OCI-LY7 (cell line): ENCODE measurements around the gene ARHGEF10L.

ENCODE experiments used
- EZH2phosphoT487 ChIP-seq: fragments of 200-600 bp; sonication (generic); IDR thresholded peaks from 2 replicates; pipeline ENCODE4 v1.6.1; 2018; ENCODE audit warnings: low read depth, borderline replicate concordance, mild to moderate bottlenecking, mixed run types, antibody characterized with exemption, low read length, moderate library complexity, mixed read lengths
- TF ChIP-seq, protein P1 (sequence below): fragments of 200-600 bp; sonication (generic); conservative IDR thresholded peaks from 2 replicates; pipeline ENCODE4 v1.5.1; 2014; ENCODE audit warnings: mild to moderate bottlenecking, antibody characterized with exemption, low read length, moderate library complexity, mixed read lengths

DNA sequence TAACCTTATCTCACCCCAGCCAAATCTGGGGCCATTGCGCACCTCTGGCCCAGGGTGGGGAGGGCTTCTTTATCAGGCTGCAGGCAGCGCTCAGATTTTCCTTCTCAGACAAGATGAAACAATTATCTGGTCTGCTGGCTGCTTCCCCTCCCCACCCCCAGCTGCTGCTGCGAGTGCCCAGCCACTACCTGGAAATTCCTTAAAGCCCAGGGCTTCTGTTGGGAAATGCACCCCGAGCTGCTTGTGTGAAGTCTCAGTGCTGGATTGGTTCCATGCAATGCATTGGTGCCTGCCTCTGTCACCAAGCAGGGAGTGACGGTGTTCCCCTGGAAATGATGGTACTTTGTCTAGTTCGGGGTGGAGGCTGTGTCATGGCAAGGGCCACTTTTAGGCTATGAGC lies 197.1 kb downstream of the ARHGEF10L start:
- TF ChIP-seq, protein P1, sequence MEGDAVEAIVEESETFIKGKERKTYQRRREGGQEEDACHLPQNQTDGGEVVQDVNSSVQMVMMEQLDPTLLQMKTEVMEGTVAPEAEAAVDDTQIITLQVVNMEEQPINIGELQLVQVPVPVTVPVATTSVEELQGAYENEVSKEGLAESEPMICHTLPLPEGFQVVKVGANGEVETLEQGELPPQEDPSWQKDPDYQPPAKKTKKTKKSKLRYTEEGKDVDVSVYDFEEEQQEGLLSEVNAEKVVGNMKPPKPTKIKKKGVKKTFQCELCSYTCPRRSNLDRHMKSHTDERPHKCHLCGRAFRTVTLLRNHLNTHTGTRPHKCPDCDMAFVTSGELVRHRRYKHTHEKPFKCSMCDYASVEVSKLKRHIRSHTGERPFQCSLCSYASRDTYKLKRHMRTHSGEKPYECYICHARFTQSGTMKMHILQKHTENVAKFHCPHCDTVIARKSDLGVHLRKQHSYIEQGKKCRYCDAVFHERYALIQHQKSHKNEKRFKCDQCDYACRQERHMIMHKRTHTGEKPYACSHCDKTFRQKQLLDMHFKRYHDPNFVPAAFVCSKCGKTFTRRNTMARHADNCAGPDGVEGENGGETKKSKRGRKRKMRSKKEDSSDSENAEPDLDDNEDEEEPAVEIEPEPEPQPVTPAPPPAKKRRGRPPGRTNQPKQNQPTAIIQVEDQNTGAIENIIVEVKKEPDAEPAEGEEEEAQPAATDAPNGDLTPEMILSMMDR = no peak
- no peak for TF ChIP-seq EZH2phosphoT487
